HEK293T (cell line): ENCODE data around the gene RUNX3.
"Not testable (repeated sequence)": the region's sequence is repeated elsewhere in the genome, so short reads cannot be mapped to it uniquely, and the experiment has no call there.

ENCODE experiments used
- BHLHE40 ChIP-seq: fragments of 450-650 bp; IDR thresholded peaks from 2 replicates; pipeline ENCODE4 v1.6.1; 2016; ENCODE audit warnings: mild to moderate bottlenecking, moderate library complexity, borderline replicate concordance
- CTBP1 ChIP-seq: fragments of 450-650 bp; IDR thresholded peaks from 2 replicates; pipeline ENCODE4 v1.6.1; 2016; ENCODE audit warnings: borderline replicate concordance
- ELF4 ChIP-seq: fragments of 450-650 bp; IDR thresholded peaks from 2 replicates; pipeline ENCODE4 v1.6.1; 2017; ENCODE audit warnings: antibody characterized with exemption
- FOXK2 ChIP-seq: fragments of 450-650 bp; IDR thresholded peaks from 2 replicates; pipeline ENCODE4 v1.6.1; 2016; ENCODE audit warnings: mild to moderate bottlenecking
- FOXM1 ChIP-seq: fragments of 450-650 bp; IDR thresholded peaks from 2 replicates; pipeline ENCODE4 v1.6.1; 2017; ENCODE audit warnings: mild to moderate bottlenecking, borderline replicate concordance
- HDGF ChIP-seq: fragments of 450-650 bp; IDR thresholded peaks from 2 replicates; pipeline ENCODE4 v1.6.1; 2017; ENCODE audit warnings: antibody characterized with exemption, borderline replicate concordance
- L3MBTL2 ChIP-seq: fragments of 450-650 bp; conservative IDR thresholded peaks from 2 replicates; pipeline ENCODE4 v1.6.1; 2016; ENCODE audit warnings: mild to moderate bottlenecking
- LEF1 ChIP-seq: fragments of 450-650 bp; IDR thresholded peaks from 2 replicates; pipeline ENCODE4 v1.6.1; 2017; ENCODE audit warnings: mild to moderate bottlenecking, borderline replicate concordance
- NFRKB ChIP-seq: fragments of 450-650 bp; IDR thresholded peaks from 2 replicates; pipeline ENCODE4 v1.6.1; 2016; ENCODE audit warnings: mild to moderate bottlenecking, moderate library complexity
- SUZ12 ChIP-seq: fragments of 450-650 bp; IDR thresholded peaks from 2 replicates; pipeline ENCODE4 v1.6.1; 2016; ENCODE audit warnings: mild to moderate bottlenecking
- TARDBP ChIP-seq: fragments of 450-650 bp; IDR thresholded peaks from 2 replicates; pipeline ENCODE4 v1.6.1; 2016
- ZNF384 ChIP-seq: fragments of 450-650 bp; IDR thresholded peaks from 2 replicates; pipeline ENCODE4 v1.6.1; 2016

DNA sequence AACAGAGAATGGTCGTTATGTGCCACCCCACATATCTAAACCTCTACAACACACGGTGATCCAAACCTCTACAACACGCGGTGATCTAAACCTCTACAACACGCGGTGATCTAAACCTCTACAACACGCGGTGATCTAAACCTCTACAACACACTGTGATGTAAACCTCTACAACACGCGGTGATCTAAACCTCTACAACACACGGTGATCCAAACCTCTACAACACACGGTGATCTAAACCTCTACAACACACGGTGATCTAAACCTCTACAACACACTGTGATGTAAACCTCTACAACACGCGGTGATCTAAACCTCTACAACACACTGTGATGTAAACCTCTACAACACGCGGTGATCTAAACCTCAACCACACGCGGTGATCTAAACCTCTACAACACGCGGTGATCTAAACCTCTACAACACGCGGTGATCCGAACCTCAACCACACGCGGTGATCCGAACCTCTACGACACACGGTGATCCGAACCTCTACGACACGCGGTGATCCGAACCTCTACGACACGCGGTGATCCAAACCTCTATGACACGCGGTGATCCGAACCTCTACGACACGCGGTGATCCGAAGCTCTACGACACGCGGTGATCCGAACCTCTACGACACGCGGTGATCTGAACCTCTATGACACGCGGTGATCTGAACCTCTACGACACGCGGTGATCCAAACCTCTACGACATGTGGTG is 22.3 kb downstream of the RUNX3 start:
- TF ChIP-seq ELF4, ZNF384, L3MBTL2, BHLHE40, NFRKB, FOXK2, SUZ12, HDGF, TARDBP, FOXM1, LEF1, CTBP1: not testable (repeated sequence)
